Stimulated activated CD8-positive, alpha-beta memory T cell treated with anti-CD3 and anti-CD28 coated beads, Interleukin-4, amount 100 ng/mL, for 48 hours (primary cell): Measurements from ENCODE around the gene ARHGAP23.

Source experiments
- DNase-seq: peaks from one replicate; pipeline ENCODE4 v3.0.0-alpha.2; 2020

ARHGAP23 gene

DNA sequence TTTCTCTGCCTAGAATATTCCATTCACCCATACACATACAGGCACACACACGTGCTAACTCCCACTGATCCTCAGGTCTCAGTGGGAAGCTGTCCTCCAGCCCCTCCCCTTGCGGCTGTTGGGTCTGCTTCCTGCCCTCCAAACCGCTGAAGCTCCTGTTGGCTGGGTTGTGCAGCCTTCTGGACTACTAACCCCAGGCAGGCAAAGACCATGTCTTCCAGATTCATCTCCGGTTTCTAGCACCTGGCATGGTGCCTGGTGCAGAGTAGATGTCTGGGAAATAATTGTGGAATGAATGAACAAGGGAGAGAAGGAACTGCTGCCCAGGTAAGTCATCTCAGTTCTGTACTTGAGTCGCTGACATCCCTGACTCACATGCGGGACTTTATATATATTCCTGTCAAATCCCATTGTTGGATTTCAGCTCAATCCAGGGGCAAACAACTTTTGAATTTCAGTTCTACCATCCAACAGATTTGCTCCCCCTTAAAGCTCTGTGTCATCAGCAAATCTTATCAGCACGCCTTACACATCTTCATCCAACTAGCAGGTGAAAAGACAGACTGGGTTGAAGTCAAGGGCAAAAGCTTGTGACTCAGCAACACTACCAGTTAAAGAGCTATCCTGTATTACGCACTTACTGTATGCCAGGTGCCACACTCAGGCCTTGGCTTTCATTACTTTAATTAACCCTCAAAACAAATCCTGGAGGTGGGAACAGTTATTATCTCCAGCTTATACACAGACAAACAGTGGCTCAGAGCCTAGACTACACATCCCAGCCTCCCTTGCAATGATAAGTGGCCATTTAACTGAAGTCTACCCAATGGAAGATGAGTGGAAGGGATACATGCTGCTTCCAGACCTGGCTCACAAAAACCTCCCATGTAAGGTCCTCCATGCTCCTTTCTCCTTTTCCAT lies 126.4 kb downstream of the ARHGAP23 start:
- no peak for DNase-seq

GRCh38 chr17:38556239-38556638 lies 128.0 kb downstream of the ARHGAP23 start:
- no peak for DNase-seq

GRCh38 chr17:38557396-38557795 lies 129.1 kb downstream of the ARHGAP23 start:
- DNase-seq: no peak

GRCh38 chr17:38557836-38558727 lies 129.8 kb downstream of the ARHGAP23 start:
- DNase-seq: peak; percentile 92

DNA sequence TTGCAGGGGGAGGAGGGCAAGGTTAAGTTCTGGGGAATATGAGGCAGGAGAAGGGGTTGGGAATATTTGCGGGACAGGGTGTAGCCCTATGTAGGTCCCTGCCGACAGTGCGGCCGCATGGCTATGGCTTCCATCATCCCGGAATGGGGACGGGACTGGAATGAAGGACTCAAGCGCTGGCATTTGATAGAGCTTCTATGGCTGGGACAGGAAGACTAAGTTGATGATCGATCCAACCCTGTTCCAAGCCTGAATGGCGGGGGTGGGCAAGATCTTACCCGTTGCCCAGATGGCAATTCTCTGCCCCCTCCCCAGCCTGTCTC lies 130.4 kb downstream of the ARHGAP23 start:
- DNase-seq: no peak

DNA sequence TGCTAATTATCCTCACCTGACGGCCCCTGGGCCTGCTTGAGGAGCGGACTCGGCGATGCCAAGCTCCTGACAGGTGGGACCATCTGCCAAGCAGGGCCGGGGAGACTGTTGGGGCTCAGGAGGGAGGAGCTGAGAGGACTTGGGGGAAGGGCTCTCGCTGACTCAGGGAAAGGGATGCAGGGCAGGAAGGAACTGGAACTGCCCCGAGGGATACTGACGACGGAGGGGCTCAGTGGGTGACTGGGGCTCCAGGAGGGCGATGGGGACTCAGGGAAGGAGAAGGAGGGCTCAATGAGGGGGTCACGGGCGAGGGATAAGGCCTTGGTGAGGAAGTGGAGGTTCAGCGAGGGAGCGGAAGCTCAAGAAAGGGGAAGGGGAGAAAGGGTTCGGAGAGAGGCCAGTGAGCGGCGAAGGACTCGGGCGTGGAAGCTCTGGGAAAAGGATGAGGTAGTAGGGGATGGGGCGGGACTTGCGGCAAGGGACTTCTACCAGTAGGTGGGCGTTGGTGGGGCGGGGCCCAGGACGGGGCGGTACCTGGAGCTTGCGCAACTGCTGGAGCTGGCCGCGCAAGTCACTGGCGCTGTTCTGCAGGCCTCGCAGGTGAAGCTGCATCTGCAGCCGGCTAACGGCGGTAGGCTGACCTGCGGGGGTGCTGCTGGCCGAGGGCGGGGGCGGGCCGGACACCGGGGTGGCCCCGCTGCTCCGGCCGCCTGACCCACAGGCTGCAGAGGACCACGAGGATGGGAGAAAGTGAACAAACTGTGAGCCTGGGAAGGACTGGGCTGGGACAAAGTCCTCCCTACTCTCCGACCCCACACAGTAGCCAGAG lies 131.0 kb downstream of the ARHGAP23 start:
- peak; percentile 94 for DNase-seq

DNA sequence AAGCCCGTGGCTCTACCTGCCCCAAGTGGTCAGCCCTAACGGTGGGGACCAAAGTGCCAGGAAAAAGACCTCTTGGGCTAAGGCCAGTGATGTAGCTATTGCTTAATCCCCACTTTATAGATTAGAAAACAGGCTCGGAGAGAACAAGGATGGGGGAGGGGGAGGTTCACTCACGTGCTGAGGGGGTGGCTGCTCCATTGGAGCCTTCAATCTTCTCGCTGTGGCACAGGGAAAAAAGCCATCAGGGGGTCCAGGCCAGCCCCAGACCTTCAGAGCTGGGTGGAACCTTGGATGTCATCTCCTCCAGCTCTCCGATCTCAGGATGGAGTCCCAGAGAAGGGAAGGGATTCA lies 131.6 kb downstream of the ARHGAP23 start:
- DNase-seq: no peak

- no peak for DNase-seq
Measured at GRCh38 chr17:38560503-38561318, 132.4 kb downstream of the ARHGAP23 start.

DNA sequence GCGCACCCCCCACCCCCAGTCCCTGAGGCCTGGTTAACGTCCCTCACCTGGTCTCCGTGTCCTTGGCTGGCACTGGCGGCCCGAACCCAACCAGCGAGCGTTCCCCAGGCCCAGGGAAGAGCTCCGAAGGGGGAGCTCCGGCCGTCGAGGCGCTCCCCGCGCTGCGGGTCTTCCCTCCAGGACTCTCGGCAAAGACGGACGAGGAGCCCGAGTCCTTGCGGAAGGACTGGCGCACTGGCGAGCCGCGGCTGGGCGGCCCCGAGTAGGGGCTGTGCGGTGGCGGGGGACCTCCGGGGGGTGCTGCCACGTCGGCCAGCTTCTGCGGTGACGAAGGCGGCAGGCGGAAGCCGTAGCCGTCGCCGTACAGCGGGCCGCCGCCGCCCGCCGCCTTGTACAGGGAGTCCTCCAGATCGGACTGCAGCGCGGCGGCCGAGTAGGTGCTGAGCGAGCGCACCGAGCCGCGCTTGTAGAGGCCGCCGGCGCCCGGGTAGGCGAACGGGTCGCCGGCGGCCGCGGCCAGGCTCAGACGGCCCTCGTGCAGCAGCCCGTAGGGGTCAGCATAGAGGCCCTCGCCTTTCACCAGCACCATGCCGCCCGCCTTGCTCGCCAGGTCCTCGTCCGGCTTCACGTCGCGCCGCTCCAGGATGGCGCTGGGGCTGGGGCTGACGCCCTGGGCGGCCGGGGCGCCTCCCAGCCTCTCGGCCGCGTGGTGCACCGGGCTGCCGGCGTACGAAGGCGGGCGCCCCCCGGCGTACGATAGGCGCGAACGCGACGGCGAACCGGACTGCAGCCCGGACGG lies 133.4 kb downstream of the ARHGAP23 start:
- DNase-seq: no peak
